ENCODE results near the gene ITIH2.
"Not testable (repeated sequence)": the region's sequence is repeated elsewhere in the genome, so short reads cannot be mapped to it uniquely, and the experiment has no call there.

Gene ITIH2

DNA sequence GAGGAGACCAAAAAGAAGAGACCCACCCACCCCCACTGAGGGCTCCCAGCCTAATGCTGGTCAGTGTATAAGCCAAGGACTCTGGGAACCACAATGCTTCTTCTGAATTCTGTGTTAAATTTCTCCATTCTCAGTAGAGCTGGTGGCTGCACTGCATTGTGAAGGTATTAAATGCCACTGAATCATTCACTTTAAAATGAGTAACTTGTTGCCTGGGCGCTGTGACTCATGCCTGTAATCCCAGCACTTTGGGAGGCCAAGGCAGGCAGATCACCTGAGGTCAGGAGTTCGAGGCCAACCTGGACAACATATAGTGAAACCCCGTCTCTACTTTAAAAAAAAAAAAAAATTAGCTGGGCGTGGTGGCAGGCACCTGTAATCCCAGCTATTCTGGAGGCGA is 23.0 kb upstream of the ITIH2 start:
- H2AK5ac ChIP-seq (ENCODE audit: low read length); DNase-seq; H4K91ac ChIP-seq (ENCODE audit: low read depth, low read length); H2BK12ac ChIP-seq (ENCODE audit: low read length); H3K27me3 ChIP-seq (ENCODE audit: insufficient read depth, low read length); H3K79me2 ChIP-seq (ENCODE audit: control insufficient read depth, insufficient read depth, low read length, poor library complexity); H3K4me2 ChIP-seq (ENCODE audit: low read length); H4K12ac ChIP-seq (ENCODE audit: low read depth, low read length); H3K4me3 ChIP-seq (ENCODE audit: low read depth, low read length); H3K23ac ChIP-seq (ENCODE audit: low read length); H2AFZ ChIP-seq (ENCODE audit: insufficient read depth, low read length, poor library complexity); H4K8ac ChIP-seq (ENCODE audit: low read depth, low read length); H3K4me1 ChIP-seq (ENCODE audit: control insufficient read depth in 1 of 2, insufficient read depth in 2 of 2, low read length in 2 of 2); H3K4ac ChIP-seq (ENCODE audit: low read depth, low read length); H3K27ac ChIP-seq (ENCODE audit: low read depth, low read length); H3K36me3 ChIP-seq (ENCODE audit: control insufficient read depth in 1 of 2, insufficient read depth in 2 of 2, low read length in 2 of 2); H2BK5ac ChIP-seq (ENCODE audit: low read depth, low read length, poor library complexity); H3K79me1 ChIP-seq (ENCODE audit: low read length); H3K9ac ChIP-seq (ENCODE audit: low read length); H2BK120ac ChIP-seq (ENCODE audit: insufficient read depth, low read length, poor library complexity); H3K14ac ChIP-seq (ENCODE audit: low read length); H3K18ac ChIP-seq (ENCODE audit: low read length); H3K9me3 ChIP-seq (ENCODE audit: insufficient read depth, low read depth, low read length): not testable (repeated sequence)
- no CpG with 5 or more reads among the region's 5 CpGs for WGBS (ENCODE audit: extremely low coverage, insufficient coverage, insufficient read length)

DNA sequence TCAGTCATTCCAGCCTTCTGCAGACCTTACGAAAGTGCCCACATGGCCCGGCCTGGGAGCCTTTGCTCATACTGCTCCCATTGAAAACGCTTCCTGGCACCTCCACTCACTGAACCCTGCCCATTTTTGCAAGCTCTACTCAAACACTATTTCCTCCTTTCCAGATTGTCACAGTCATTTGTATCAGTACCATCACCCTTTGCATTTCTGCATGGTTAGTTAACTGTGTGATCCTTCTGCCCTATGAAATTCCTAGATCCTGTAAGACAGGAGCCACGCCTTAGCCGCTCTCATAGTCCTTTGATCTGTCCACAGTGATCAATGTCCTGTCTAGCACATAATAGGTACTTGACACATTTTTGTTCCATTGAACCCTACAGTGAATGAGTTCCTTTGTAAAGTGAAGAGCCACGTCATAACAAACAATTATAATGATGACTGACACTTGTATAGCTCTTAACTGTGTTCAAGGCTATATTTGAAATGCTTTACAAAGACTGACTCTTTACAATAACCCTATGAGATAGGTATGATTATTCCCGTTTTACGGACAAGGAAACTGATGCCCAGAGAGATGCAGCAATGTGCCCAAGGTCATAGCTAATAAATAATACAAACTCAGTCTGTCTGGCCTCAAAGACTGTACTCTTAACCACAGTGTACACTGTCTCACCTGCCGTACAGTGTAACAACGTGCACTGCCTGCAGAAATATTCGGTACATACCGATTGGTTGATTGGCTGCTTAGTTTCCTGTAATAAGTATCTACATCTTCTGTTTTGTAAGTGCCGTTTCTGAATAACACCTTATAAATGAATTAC is 16.6 kb upstream of the ITIH2 start:
- Histone ChIP-seq H3K36me3 (ENCODE audit: control insufficient read depth in 1 of 2, insufficient read depth in 2 of 2, low read length in 2 of 2) (no peaks in the 10 kb centered on the region), H3K4me3 (ENCODE audit: low read depth, low read length) (no peak overlapping the region), H4K91ac (ENCODE audit: low read depth, low read length) (no peak overlapping the region), H2AK5ac (ENCODE audit: low read length) (no peak overlapping the region), H3K4ac (ENCODE audit: low read depth, low read length) (no peak overlapping the region), H3K79me1 (ENCODE audit: low read length) (no peaks in the 10 kb centered on the region), H3K27me3 (ENCODE audit: insufficient read depth, low read length) (no peaks in the 10 kb centered on the region), H3K18ac (ENCODE audit: low read length) (no peak overlapping the region), H2BK120ac (ENCODE audit: insufficient read depth, low read length, poor library complexity) (no peak overlapping the region), H4K12ac (ENCODE audit: low read depth, low read length) (no peak overlapping the region), H3K23ac (ENCODE audit: low read length) (no peak overlapping the region), H3K9ac (ENCODE audit: low read length) (no peak overlapping the region), H3K9me3 (ENCODE audit: insufficient read depth, low read depth, low read length) (peaks cover 2% of the 10 kb centered on the region), H2AFZ (ENCODE audit: insufficient read depth, low read length, poor library complexity) (no peak overlapping the region), H2BK12ac (ENCODE audit: low read length) (no peak overlapping the region), H4K8ac (ENCODE audit: low read depth, low read length) (no peak overlapping the region), H3K27ac (ENCODE audit: low read depth, low read length) (no peak overlapping the region), H3K14ac (ENCODE audit: low read length) (no peak overlapping the region), H3K4me2 (ENCODE audit: low read length) (no peak overlapping the region), H3K4me1 (ENCODE audit: control insufficient read depth in 1 of 2, insufficient read depth in 2 of 2, low read length in 2 of 2) (no peaks in the 10 kb centered on the region), H2BK5ac (ENCODE audit: low read depth, low read length, poor library complexity) (no peak overlapping the region), H3K79me2 (ENCODE audit: control insufficient read depth, insufficient read depth, low read length, poor library complexity) (no peaks in the 10 kb centered on the region)
- no CpG with 5 or more reads among the region's 13 CpGs for WGBS (ENCODE audit: extremely low coverage, insufficient coverage, insufficient read length)
- DNase-seq, result peak; percentile 90 to 92

GRCh38 chr10:7687228-7687907 is 15.7 kb upstream of the ITIH2 start:
- no peak overlapping the region for H3K23ac ChIP-seq (ENCODE audit: low read length)
- H3K36me3 ChIP-seq (ENCODE audit: control insufficient read depth in 1 of 2, insufficient read depth in 2 of 2, low read length in 2 of 2), result no peaks in the 10 kb centered on the region
- no peak overlapping the region for H3K4ac ChIP-seq (ENCODE audit: low read depth, low read length)
- no peak overlapping the region for H3K9ac ChIP-seq (ENCODE audit: low read length)
- H3K4me2 ChIP-seq (ENCODE audit: low read length), result no peak overlapping the region
- H4K8ac ChIP-seq (ENCODE audit: low read depth, low read length), result no peak overlapping the region
- H2AFZ ChIP-seq (ENCODE audit: insufficient read depth, low read length, poor library complexity), result no peak overlapping the region
- H2BK5ac ChIP-seq (ENCODE audit: low read depth, low read length, poor library complexity), result no peak overlapping the region
- H3K18ac ChIP-seq (ENCODE audit: low read length), result no peak overlapping the region
- H3K27me3 ChIP-seq (ENCODE audit: insufficient read depth, low read length), result no peaks in the 10 kb centered on the region
- no peak overlapping the region for H4K91ac ChIP-seq (ENCODE audit: low read depth, low read length)
- no CpG with 5 or more reads among the region's 20 CpGs for WGBS (ENCODE audit: extremely low coverage, insufficient coverage, insufficient read length)
- no peaks in the 10 kb centered on the region for H3K79me1 ChIP-seq (ENCODE audit: low read length)
- no peak overlapping the region for H3K14ac ChIP-seq (ENCODE audit: low read length)
- no peak overlapping the region for H4K12ac ChIP-seq (ENCODE audit: low read depth, low read length)
- no peak overlapping the region for H2AK5ac ChIP-seq (ENCODE audit: low read length)
- H3K79me2 ChIP-seq (ENCODE audit: control insufficient read depth, insufficient read depth, low read length, poor library complexity), result no peaks in the 10 kb centered on the region
- H3K9me3 ChIP-seq (ENCODE audit: insufficient read depth, low read depth, low read length), result peaks cover 8% of the 10 kb centered on the region
- H2BK12ac ChIP-seq (ENCODE audit: low read length), result no peak overlapping the region
- no peaks in the 10 kb centered on the region for H3K4me1 ChIP-seq (ENCODE audit: control insufficient read depth in 1 of 2, insufficient read depth in 2 of 2, low read length in 2 of 2)
- H3K4me3 ChIP-seq (ENCODE audit: low read depth, low read length), result no peak overlapping the region
- DNase-seq, result peak; percentile 93 to 96
- H3K27ac ChIP-seq (ENCODE audit: low read depth, low read length), result no peak overlapping the region
- H2BK120ac ChIP-seq (ENCODE audit: insufficient read depth, low read length, poor library complexity), result no peak overlapping the region

DNA sequence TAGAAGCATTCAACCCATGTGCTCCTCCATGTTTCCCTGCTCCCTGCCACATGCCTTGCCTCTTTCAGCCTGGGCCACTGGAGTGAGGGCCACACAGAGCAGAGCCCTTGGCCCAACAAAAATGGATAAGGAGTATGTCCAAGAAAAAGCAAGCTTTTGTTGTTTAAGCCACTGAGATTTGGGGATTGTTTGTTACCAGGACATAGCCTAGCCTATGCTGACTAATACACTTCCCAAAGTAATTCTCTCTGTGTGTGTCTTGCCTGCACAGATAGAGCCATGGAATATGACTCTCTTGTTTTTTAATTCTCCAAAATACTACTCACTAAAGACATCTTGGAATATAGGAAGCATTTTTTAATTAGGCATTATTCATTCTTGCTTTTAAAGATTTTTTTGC is 13.5 kb upstream of the ITIH2 start:
- Histone ChIP-seq H2AFZ (ENCODE audit: insufficient read depth, low read length, poor library complexity) (no peak overlapping the region), H3K4me3 (ENCODE audit: low read depth, low read length) (no peak overlapping the region), H3K79me2 (ENCODE audit: control insufficient read depth, insufficient read depth, low read length, poor library complexity) (no peaks in the 10 kb centered on the region)

More for the DNA sequence above, 13.5 kb upstream of the ITIH2 start:
- Histone ChIP-seq H3K36me3 (ENCODE audit: control insufficient read depth in 1 of 2, insufficient read depth in 2 of 2, low read length in 2 of 2) (no peaks in the 10 kb centered on the region), H3K27ac (ENCODE audit: low read depth, low read length) (no peak overlapping the region), H3K14ac (ENCODE audit: low read length) (no peak overlapping the region), H3K4me1 (ENCODE audit: control insufficient read depth in 1 of 2, insufficient read depth in 2 of 2, low read length in 2 of 2) (no peaks in the 10 kb centered on the region), H3K27me3 (ENCODE audit: insufficient read depth, low read length) (no peaks in the 10 kb centered on the region), H3K18ac (ENCODE audit: low read length) (no peak overlapping the region), H3K4me2 (ENCODE audit: low read length) (no peak overlapping the region), H2AK5ac (ENCODE audit: low read length) (no peak overlapping the region), H4K91ac (ENCODE audit: low read depth, low read length) (no peak overlapping the region), H4K12ac (ENCODE audit: low read depth, low read length) (no peak overlapping the region), H2BK12ac (ENCODE audit: low read length) (no peak overlapping the region), H3K9ac (ENCODE audit: low read length) (no peak overlapping the region), H3K79me1 (ENCODE audit: low read length) (no peaks in the 10 kb centered on the region), H3K9me3 (ENCODE audit: insufficient read depth, low read depth, low read length) (peaks cover 8% of the 10 kb centered on the region), H2BK120ac (ENCODE audit: insufficient read depth, low read length, poor library complexity) (no peak overlapping the region), H2BK5ac (ENCODE audit: low read depth, low read length, poor library complexity) (no peak overlapping the region), H3K4ac (ENCODE audit: low read depth, low read length) (no peak overlapping the region), H3K23ac (ENCODE audit: low read length) (no peak overlapping the region), H4K8ac (ENCODE audit: low read depth, low read length) (no peak overlapping the region)
- no peak for DNase-seq
